OCI-LY7 (cell line): Measurements from ENCODE around the gene FANCI.

Source experiments
- EZH2phosphoT487 ChIP-seq: fragments of 200-600 bp; sonication (generic); IDR thresholded peaks from 2 replicates; pipeline ENCODE4 v1.6.1; 2018; ENCODE audit warnings: low read depth, borderline replicate concordance, mild to moderate bottlenecking, mixed run types, antibody characterized with exemption, low read length, moderate library complexity, mixed read lengths
- TF ChIP-seq, protein P1 (sequence below): fragments of 200-600 bp; sonication (generic); conservative IDR thresholded peaks from 2 replicates; pipeline ENCODE4 v1.5.1; 2014; ENCODE audit warnings: mild to moderate bottlenecking, antibody characterized with exemption, low read length, moderate library complexity, mixed read lengths

DNA sequence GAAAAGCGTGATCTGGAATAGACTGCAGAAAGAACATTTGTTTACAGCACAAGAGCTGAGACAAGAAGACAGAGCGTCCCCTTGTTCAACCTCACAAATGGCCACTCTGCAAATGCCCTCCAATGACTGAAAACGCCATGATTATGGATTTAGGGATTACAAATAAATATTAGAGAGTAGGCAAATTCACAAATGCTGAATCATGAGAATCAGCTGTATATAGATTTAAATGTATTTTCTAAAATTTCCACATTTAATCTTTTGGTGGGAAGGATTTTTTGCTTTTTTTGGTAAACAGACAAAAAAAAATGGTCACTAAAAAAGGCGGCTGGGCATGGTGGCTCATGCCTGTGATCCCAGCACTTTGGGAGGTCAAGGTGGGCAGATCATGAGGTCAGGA lies 101.5 kb downstream of the FANCI start:
- TF ChIP-seq, protein P1, sequence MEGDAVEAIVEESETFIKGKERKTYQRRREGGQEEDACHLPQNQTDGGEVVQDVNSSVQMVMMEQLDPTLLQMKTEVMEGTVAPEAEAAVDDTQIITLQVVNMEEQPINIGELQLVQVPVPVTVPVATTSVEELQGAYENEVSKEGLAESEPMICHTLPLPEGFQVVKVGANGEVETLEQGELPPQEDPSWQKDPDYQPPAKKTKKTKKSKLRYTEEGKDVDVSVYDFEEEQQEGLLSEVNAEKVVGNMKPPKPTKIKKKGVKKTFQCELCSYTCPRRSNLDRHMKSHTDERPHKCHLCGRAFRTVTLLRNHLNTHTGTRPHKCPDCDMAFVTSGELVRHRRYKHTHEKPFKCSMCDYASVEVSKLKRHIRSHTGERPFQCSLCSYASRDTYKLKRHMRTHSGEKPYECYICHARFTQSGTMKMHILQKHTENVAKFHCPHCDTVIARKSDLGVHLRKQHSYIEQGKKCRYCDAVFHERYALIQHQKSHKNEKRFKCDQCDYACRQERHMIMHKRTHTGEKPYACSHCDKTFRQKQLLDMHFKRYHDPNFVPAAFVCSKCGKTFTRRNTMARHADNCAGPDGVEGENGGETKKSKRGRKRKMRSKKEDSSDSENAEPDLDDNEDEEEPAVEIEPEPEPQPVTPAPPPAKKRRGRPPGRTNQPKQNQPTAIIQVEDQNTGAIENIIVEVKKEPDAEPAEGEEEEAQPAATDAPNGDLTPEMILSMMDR, result no peak
- TF ChIP-seq EZH2phosphoT487, result no peak
